Uterus (tissue), 2 donors: ENCODE measurements around the gene PODN.

Experiments used
- CTCF ChIP-seq, 4 experiments: fragments of 200-600 bp in 2 of 4; fragments of 450-650 bp in 2 of 4; sonication (generic) in 2 of 4; IDR thresholded peaks; one replicate each; pipeline ENCODE4 v1.5.1; 2016 to 2019; ENCODE audit warnings: antibody characterized with exemption in 4 of 4, mild to moderate bottlenecking in 2 of 4, moderate library complexity in 1 of 4
- POLR2A ChIP-seq, 2 donors: fragments of 450-650 bp; IDR thresholded peaks; one replicate each; pipeline ENCODE4 v1.6.1; 2016; ENCODE audit warnings: antibody characterized with exemption in 2 of 2, mild to moderate bottlenecking in 1 of 2, moderate library complexity in 1 of 2

DNA sequence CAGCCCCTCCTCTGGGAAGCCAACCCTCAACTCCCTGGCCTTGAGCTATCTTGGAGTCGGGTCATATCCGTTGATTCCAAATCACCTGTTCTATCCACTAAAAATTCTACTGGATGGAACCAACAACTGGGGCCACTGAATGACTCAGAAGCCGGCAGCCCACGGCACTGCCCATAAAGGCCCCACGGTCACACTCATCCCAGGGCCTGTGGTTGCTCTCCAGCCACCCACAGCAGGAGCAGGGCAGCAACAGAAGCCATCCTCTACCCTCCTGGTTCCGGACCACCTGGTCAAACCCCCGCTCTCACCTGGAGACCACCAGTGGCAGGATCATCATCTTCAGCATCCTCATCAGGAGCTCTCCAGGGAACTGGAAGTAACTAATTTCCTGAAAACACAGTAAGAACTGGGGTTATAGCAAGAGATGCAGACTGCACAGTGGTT lies 72.1 kb downstream of the PODN start:
- TF ChIP-seq POLR2A (IDR thresholded peaks at IDR 0.05), result no peak
- no peak for TF ChIP-seq CTCF (IDR thresholded peaks at IDR 0.05)
